GM23338 (cell line): ENCODE measurements around the gene SMG9. TPM values are rescaled to one million over a fixed set of nuclear protein-coding genes. Genes with fewer than 3 reads are reported as not detected.

Source experiments
- ATAC-seq: fragments of 200-7000 bp; cut with Tn5 transposase; 3 replicates; pipeline ENCODE4 v1.9.1; 2020
- DNase-seq: peaks from one replicate; pipeline ENCODE4 v3.0.0-alpha.2; 2015; ENCODE audit warnings: low spot score
- H2AFZ ChIP-seq: fragments of 200-600 bp; sonication (generic); 2 replicates; pipeline ENCODE4 v1.8.0; 2016; ENCODE audit warnings: antibody characterized with exemption, mild to moderate bottlenecking, moderate library complexity
- H3F3A ChIP-seq: fragments of 200-600 bp; sonication (generic); replicated peaks from 2 replicates; pipeline ENCODE4 v1.8.0; 2017; ENCODE audit warnings: antibody characterized with exemption, mixed run types, low read depth
- H3K27ac ChIP-seq: fragments of 200-600 bp; sonication (generic); 2 replicates; pipeline ENCODE4 v1.6.1; 2016; ENCODE audit warnings: low read depth
- H3K27me3 ChIP-seq: fragments of 200-600 bp; sonication (generic); 2 replicates; pipeline ENCODE4 v1.8.0; 2016; ENCODE audit warnings: mild to moderate bottlenecking, mixed run types, moderate library complexity; ENCODE audit not compliant: insufficient read depth
- H3K36me3 ChIP-seq: fragments of 200-600 bp; sonication (generic); 2 replicates; pipeline ENCODE4 v1.8.0; 2016; ENCODE audit warnings: mild to moderate bottlenecking; ENCODE audit not compliant: insufficient read depth
- H3K4me1 ChIP-seq: fragments of 200-600 bp; sonication (generic); 2 replicates; pipeline ENCODE4 v1.8.0; 2016; ENCODE audit warnings: mild to moderate bottlenecking, moderate library complexity; ENCODE audit not compliant: insufficient read depth
- H3K4me2 ChIP-seq: fragments of 200-600 bp; sonication (generic); 2 replicates; pipeline ENCODE4 v1.7.1; 2017; ENCODE audit warnings: mixed run types
- H3K4me3 ChIP-seq: fragments of 200-600 bp; sonication (generic); 2 replicates; pipeline ENCODE4 v1.6.1; 2016; ENCODE audit warnings: mixed run types
- H3K79me2 ChIP-seq: fragments of 200-600 bp; sonication (generic); replicated peaks from 2 replicates; pipeline ENCODE4 v1.8.0; 2017; ENCODE audit warnings: mild to moderate bottlenecking; ENCODE audit not compliant: insufficient read depth
- H3K9me2 ChIP-seq: fragments of 200-600 bp; sonication (generic); 2 replicates; pipeline ENCODE4 v1.8.0; 2017; ENCODE audit not compliant: insufficient read depth
- H4K20me1 ChIP-seq: fragments of 200-600 bp; sonication (generic); replicated peaks from 2 replicates; pipeline ENCODE4 v1.8.0; 2017; ENCODE audit warnings: mild to moderate bottlenecking; ENCODE audit not compliant: insufficient read depth
- H3K27ac Mint-ChIP-seq: 2 replicates; pipeline ENCODE4 v1.8.0; 2020; ENCODE audit warnings: inconsistent platforms, mild to moderate bottlenecking, moderate library complexity, mixed read lengths
- H3K27me3 Mint-ChIP-seq: 3 replicates; pipeline ENCODE4 v1.8.0; 2022; ENCODE audit warnings: low read depth, mild to moderate bottlenecking, moderate library complexity, mixed read lengths, inconsistent platforms; ENCODE audit not compliant: insufficient read depth, poor library complexity
- H3K36me3 Mint-ChIP-seq: 3 replicates; pipeline ENCODE4 v1.8.0; 2021; ENCODE audit warnings: low read depth, mild to moderate bottlenecking, inconsistent platforms, moderate library complexity, mixed read lengths
- H3K4me1 Mint-ChIP-seq: 3 replicates; pipeline ENCODE4 v1.8.0; 2020; ENCODE audit warnings: mild to moderate bottlenecking, inconsistent platforms, mixed read lengths
- H3K4me3 Mint-ChIP-seq: 3 replicates; pipeline ENCODE4 v1.8.0; 2021; ENCODE audit warnings: moderate library complexity, mild to moderate bottlenecking, inconsistent platforms, mixed read lengths
- H3K9me3 Mint-ChIP-seq: 3 replicates; pipeline ENCODE4 v1.8.0; 2020; ENCODE audit warnings: moderate library complexity, mild to moderate bottlenecking, inconsistent platforms, mixed read lengths
- CREB1 ChIP-seq: fragments of 250-450 bp; sonication (Bioruptor Pico); IDR thresholded peaks from 2 replicates; pipeline ENCODE4 v1.5.0; 2020; ENCODE audit warnings: low read depth, mild to moderate bottlenecking, moderate library complexity
- ETS1 ChIP-seq: IDR thresholded peaks from 2 replicates; pipeline ENCODE4 v1.6.1; 2016; ENCODE audit warnings: antibody characterized with exemption
- EZH2 ChIP-seq: fragments of 200-600 bp; sonication (generic); IDR thresholded peaks from one replicate; pipeline ENCODE4 v1.8.0; 2017; ENCODE audit warnings: antibody characterized with exemption, mild to moderate bottlenecking, low read depth; ENCODE audit not compliant: unreplicated experiment
- EZH2phosphoT487 ChIP-seq: fragments of 200-600 bp; sonication (generic); IDR thresholded peaks from one replicate; pipeline ENCODE4 v1.8.1; 2018; ENCODE audit warnings: antibody characterized with exemption; ENCODE audit not compliant: unreplicated experiment
- JUNB ChIP-seq: IDR thresholded peaks from one replicate; pipeline ENCODE4 v1.6.1; 2016; ENCODE audit warnings: antibody characterized with exemption; ENCODE audit not compliant: unreplicated experiment
- STAT1 ChIP-seq: IDR thresholded peaks from one replicate; pipeline ENCODE4 v1.6.1; 2016; ENCODE audit warnings: antibody characterized with exemption; ENCODE audit not compliant: unreplicated experiment
- ZNF114 ChIP-seq: fragments of 250-450 bp; sonication (Bioruptor Pico); IDR thresholded peaks from 2 replicates; pipeline ENCODE4 v1.5.0; 2020; ENCODE audit warnings: mild to moderate bottlenecking, moderate library complexity
- ZNF331 ChIP-seq: fragments of 250-450 bp; sonication (Bioruptor Pico); IDR thresholded peaks from 2 replicates; pipeline ENCODE4 v1.5.0; 2020; ENCODE audit warnings: low read depth, mild to moderate bottlenecking, moderate library complexity
- polyA plus RNA-seq: library from polyadenylated mRNA; unstranded; fragments of >200 nt; fragmentation: Nextera tagmentation; extraction: Ambion mirVana; gene quantifications from 2 replicates; pipeline ENCODE4 v1.2.1, GENCODE V29; 2016
- total RNA-seq: library from RNA; depleted of rRNA; stranded (reverse); fragments of >200 nt; shearing (Covaris generic); gene quantifications from 2 replicates; pipeline ENCODE4 v1.2.3, GENCODE V29; 2014
- TF ChIP-seq, protein P1 (sequence below), 2 experiments: fragments of 200-600 bp in 1 of 2; sonication (generic) in 1 of 2; conservative IDR thresholded peaks; 2 replicates each; pipeline versions ENCODE4 v1.5.1 to v1.6.1; 2016 to 2017; ENCODE audit warnings: antibody characterized with exemption in 2 of 2, low read depth in 2 of 2, mild to moderate bottlenecking in 2 of 2, moderate library complexity in 1 of 2

SMG9 gene
- total and polyA plus RNA-seq, 2 experiments from 2014 or later: 13.2 to 14.0 TPM

GRCh38 chr19:43783636-43784035 is 28.9 kb upstream of the SMG9 start (continued):
- TF ChIP-seq, protein P1, sequence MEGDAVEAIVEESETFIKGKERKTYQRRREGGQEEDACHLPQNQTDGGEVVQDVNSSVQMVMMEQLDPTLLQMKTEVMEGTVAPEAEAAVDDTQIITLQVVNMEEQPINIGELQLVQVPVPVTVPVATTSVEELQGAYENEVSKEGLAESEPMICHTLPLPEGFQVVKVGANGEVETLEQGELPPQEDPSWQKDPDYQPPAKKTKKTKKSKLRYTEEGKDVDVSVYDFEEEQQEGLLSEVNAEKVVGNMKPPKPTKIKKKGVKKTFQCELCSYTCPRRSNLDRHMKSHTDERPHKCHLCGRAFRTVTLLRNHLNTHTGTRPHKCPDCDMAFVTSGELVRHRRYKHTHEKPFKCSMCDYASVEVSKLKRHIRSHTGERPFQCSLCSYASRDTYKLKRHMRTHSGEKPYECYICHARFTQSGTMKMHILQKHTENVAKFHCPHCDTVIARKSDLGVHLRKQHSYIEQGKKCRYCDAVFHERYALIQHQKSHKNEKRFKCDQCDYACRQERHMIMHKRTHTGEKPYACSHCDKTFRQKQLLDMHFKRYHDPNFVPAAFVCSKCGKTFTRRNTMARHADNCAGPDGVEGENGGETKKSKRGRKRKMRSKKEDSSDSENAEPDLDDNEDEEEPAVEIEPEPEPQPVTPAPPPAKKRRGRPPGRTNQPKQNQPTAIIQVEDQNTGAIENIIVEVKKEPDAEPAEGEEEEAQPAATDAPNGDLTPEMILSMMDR (conservative IDR thresholded peaks at IDR 0.05; ENCODE audit: low read depth in 2 of 2): no peak
- no peak for TF ChIP-seq STAT1
- no peak for TF ChIP-seq ETS1
- TF ChIP-seq JUNB: no peak
- TF ChIP-seq ZNF114 (CRISPR knock-in tag): no peak
- no peak for TF ChIP-seq EZH2
- TF ChIP-seq EZH2phosphoT487: no peak
- no peak for TF ChIP-seq ZNF331 (CRISPR knock-in tag)

DNA sequence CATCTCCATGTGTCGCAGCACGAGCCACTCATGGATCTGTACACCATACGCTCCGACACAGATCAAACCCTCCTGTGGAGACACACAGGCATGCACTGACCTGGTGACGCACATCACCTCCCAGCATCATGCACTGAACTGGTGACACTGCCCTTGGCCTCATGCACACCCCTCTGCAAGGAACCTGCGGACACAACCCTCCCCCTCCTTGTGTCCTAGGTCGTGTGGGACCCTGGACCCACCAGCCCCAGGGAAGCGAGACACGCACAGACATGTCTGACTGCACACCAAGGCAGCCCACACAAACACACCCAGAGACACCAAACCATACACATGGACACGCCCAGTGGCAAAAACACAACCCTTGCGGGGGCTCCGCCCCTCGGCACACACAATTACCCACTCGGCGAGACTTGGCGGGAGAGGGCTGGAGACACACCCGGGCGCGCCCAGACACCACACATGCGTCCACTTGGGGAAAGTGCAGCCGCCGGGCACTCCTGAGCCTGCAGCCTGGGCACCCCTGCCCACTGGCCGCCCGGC is 28.0 kb upstream of the SMG9 start:
- peaks cover 30% of the 10 kb centered on the region for H3K4me1 Mint-ChIP-seq
- H3K4me2 ChIP-seq: no peak overlapping the region
- no peak overlapping the region for H3K4me3 ChIP-seq
- DNase-seq (no peak), ATAC-seq (no peak)
- H3K79me2 ChIP-seq: no peaks in the 10 kb centered on the region
- 0 out of 2 replicates have a peak overlapping the region, but pooled peaks have one; percentile 32 for H2AFZ ChIP-seq
- H3K27ac Mint-ChIP-seq: no peak overlapping the region
- 0 out of 2 replicates have a peak, but pooled peaks cover 3% of the 10 kb centered on the region for H3K27me3 ChIP-seq
- H4K20me1 ChIP-seq: no peaks in the 10 kb centered on the region
- no peaks in the 10 kb centered on the region for H3K36me3 Mint-ChIP-seq
- H3K27ac ChIP-seq: no peak overlapping the region
- H3K9me3 Mint-ChIP-seq: no peaks in the 10 kb centered on the region; the same call in 2 of the 3 replicates
- H3K9me2 ChIP-seq: no peaks in the 10 kb centered on the region
- no peaks in the 10 kb centered on the region for H3F3A ChIP-seq
- no peak overlapping the region for H3K4me3 Mint-ChIP-seq
- peaks cover 16% of the 10 kb centered on the region for H3K27me3 Mint-ChIP-seq
- H3K36me3 ChIP-seq: no peaks in the 10 kb centered on the region
- H3K4me1 ChIP-seq: peaks cover 16% of the 10 kb centered on the region
- TF ChIP-seq, protein P1 (conservative IDR thresholded peaks at IDR 0.05; ENCODE audit: low read depth in 2 of 2): no peak
- TF ChIP-seq CREB1 (CRISPR knock-in tag): no peak
- no peak for TF ChIP-seq EZH2
